ENCODE results near the gene SLC38A1.

DNA sequence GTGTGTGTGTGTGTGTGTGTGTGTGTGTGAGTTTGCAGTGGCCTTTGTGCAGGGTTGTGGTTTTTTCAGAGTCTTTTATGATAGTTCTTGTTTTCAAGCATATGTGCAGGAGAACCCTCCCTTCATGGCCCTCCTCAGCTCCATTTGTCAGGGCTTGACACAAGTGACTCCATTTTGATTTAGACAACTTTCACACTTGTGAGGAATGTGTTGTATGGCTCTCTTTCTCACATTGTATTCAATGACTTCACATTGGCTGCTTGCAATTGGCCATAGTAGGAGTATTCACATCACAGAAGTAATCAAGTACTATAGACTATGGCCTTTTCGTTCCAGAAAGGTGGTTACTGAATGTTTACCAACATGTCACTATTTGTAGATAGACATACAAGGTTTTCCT, 133.1 kb downstream of the SLC38A1 start:
- TF ChIP-seq CTCF (IDR thresholded peaks at IDR 0.05; ENCODE audit: low read length) (no peak), EZH2 (IDR thresholded peaks at IDR 0.05; ENCODE audit: borderline replicate concordance, low read length) (no peak)
